SK-N-SH treated with all-trans-retinoic acid at 6 μM for 48 hours (cell line): ENCODE data around the gene RPAP3.
"Not testable (repeated sequence)": the region's sequence is repeated elsewhere in the genome, so short reads cannot be mapped to it uniquely, and the experiment has no call there.

Source experiments
- ARNTL ChIP-seq: fragments of 450-650 bp; formaldehyde crosslinking; IDR thresholded peaks from 2 replicates; pipeline ENCODE4 v1.5.0; 2020; ENCODE audit warnings: low read depth, mild to moderate bottlenecking, moderate library complexity, borderline replicate concordance
- ESRRG ChIP-seq: fragments of 250-450 bp; sonication (Bioruptor Pico); IDR thresholded peaks from 2 replicates; pipeline ENCODE4 v1.6.1; 2021; ENCODE audit warnings: mild to moderate bottlenecking
- GLIS3 ChIP-seq: fragments of 250-450 bp; sonication (Bioruptor Pico); IDR thresholded peaks from 2 replicates; pipeline ENCODE4 v1.5.0; 2020; ENCODE audit warnings: mild to moderate bottlenecking, moderate library complexity
- ISL1 ChIP-seq: fragments of 250-450 bp; sonication (Bioruptor Pico); IDR thresholded peaks from 2 replicates; pipeline ENCODE4 v2.1.2; 2022; ENCODE audit warnings: mild to moderate bottlenecking, moderate library complexity
- OSR1 ChIP-seq: fragments of 250-450 bp; sonication (Bioruptor Pico); IDR thresholded peaks from 2 replicates; pipeline ENCODE4 v1.8.0; 2022; ENCODE audit warnings: moderate library complexity, mild to moderate bottlenecking, inconsistent platforms
- RARB ChIP-seq: fragments of 250-450 bp; sonication (Bioruptor Pico); IDR thresholded peaks from 2 replicates; pipeline ENCODE4 v1.8.0; 2021; ENCODE audit warnings: mild to moderate bottlenecking, moderate library complexity
- SNAI2 ChIP-seq: fragments of 250-450 bp; sonication (Bioruptor Pico); IDR thresholded peaks from 2 replicates; pipeline ENCODE4 v1.5.0; 2020; ENCODE audit warnings: mild to moderate bottlenecking, moderate library complexity
- ZC3H10 ChIP-seq: fragments of 250-450 bp; sonication (Bioruptor Pico); IDR thresholded peaks from 2 replicates; pipeline ENCODE4 v1.5.1; 2021; ENCODE audit warnings: mild to moderate bottlenecking, moderate library complexity
- ZFP30 ChIP-seq: fragments of 450-650 bp; formaldehyde crosslinking; IDR thresholded peaks from 2 replicates; pipeline ENCODE4 v1.5.0; 2022; ENCODE audit warnings: mild to moderate bottlenecking, moderate library complexity
- ZNF565 ChIP-seq: fragments of 450-650 bp; formaldehyde crosslinking; conservative IDR thresholded peaks from 2 replicates; pipeline ENCODE4 v1.5.0; 2020; ENCODE audit warnings: low read depth, mild to moderate bottlenecking, moderate library complexity
- ZNF8 ChIP-seq: fragments of 450-650 bp; formaldehyde crosslinking; IDR thresholded peaks from 2 replicates; pipeline ENCODE4 v1.5.0; 2020; ENCODE audit warnings: mild to moderate bottlenecking, moderate library complexity
- TF ChIP-seq, protein P1 (sequence below): fragments of 250-450 bp; sonication (Bioruptor Pico); IDR thresholded peaks from 2 replicates; pipeline ENCODE4 v1.8.0; 2020; ENCODE audit warnings: mild to moderate bottlenecking, moderate library complexity, borderline replicate concordance
- TF ChIP-seq, protein P2 (sequence below): fragments of 250-450 bp; sonication (Bioruptor Pico); IDR thresholded peaks from 2 replicates; pipeline ENCODE4 v1.5.1; 2020; ENCODE audit warnings: low read depth, mild to moderate bottlenecking, moderate library complexity
- TF ChIP-seq, protein P3 (sequence below): fragments of 250-450 bp; sonication (Bioruptor Pico); IDR thresholded peaks from 2 replicates; pipeline ENCODE4 v1.8.0; 2021; ENCODE audit warnings: low read depth, mild to moderate bottlenecking, moderate library complexity, borderline replicate concordance

DNA sequence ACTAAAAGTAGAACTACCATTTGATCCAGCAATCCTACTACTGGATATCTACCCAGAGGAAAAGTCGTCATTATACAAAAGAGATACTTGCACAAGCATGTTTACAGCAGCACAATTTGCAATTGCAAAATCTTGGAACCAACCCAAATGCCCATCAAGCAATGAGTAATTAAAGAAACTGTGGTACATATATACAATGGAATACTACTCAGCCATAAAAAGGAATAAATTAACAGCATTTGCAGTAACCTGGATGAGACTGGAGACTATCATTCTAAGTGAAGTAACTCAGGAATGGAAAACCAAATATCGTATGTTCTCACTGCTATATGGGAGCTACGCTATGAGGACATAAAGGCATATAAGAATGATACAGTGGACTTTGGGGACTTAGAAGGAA lies 63.5 kb downstream of the RPAP3 start:
- TF ChIP-seq ZNF565 (CRISPR knock-in tag); OSR1 (CRISPR knock-in tag); ARNTL; GLIS3 (CRISPR knock-in tag); ESRRG (CRISPR knock-in tag); RARB; ZFP30; ISL1; ZC3H10 (CRISPR knock-in tag); SNAI2 (CRISPR knock-in tag): not testable (repeated sequence)
- peak; percentile 89 for TF ChIP-seq ZNF8 (CRISPR knock-in tag)
- TF ChIP-seq, protein P1, sequence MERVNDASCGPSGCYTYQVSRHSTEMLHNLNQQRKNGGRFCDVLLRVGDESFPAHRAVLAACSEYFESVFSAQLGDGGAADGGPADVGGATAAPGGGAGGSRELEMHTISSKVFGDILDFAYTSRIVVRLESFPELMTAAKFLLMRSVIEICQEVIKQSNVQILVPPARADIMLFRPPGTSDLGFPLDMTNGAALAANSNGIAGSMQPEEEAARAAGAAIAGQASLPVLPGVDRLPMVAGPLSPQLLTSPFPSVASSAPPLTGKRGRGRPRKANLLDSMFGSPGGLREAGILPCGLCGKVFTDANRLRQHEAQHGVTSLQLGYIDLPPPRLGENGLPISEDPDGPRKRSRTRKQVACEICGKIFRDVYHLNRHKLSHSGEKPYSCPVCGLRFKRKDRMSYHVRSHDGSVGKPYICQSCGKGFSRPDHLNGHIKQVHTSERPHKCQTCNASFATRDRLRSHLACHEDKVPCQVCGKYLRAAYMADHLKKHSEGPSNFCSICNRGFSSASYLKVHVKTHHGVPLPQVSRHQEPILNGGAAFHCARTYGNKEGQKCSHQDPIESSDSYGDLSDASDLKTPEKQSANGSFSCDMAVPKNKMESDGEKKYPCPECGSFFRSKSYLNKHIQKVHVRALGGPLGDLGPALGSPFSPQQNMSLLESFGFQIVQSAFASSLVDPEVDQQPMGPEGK (CRISPR knock-in tag) = not testable (repeated sequence)
- TF ChIP-seq, protein P2, sequence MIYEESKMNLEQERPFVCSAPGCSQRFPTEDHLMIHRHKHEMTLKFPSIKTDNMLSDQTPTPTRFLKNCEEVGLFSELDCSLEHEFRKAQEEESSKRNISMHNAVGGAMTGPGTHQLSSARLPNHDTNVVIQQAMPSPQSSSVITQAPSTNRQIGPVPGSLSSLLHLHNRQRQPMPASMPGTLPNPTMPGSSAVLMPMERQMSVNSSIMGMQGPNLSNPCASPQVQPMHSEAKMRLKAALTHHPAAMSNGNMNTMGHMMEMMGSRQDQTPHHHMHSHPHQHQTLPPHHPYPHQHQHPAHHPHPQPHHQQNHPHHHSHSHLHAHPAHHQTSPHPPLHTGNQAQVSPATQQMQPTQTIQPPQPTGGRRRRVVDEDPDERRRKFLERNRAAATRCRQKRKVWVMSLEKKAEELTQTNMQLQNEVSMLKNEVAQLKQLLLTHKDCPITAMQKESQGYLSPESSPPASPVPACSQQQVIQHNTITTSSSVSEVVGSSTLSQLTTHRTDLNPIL (CRISPR knock-in tag) = not testable (repeated sequence)
- TF ChIP-seq, protein P3, sequence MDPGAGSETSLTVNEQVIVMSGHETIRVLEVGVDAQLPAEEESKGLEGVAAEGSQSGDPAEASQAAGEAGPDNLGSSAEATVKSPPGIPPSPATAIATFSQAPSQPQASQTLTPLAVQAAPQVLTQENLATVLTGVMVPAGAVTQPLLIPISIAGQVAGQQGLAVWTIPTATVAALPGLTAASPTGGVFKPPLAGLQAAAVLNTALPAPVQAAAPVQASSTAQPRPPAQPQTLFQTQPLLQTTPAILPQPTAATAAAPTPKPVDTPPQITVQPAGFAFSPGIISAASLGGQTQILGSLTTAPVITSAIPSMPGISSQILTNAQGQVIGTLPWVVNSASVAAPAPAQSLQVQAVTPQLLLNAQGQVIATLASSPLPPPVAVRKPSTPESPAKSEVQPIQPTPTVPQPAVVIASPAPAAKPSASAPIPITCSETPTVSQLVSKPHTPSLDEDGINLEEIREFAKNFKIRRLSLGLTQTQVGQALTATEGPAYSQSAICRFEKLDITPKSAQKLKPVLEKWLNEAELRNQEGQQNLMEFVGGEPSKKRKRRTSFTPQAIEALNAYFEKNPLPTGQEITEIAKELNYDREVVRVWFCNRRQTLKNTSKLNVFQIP (CRISPR knock-in tag) = not testable (repeated sequence)
